Fibroblast of lung (primary cell): ENCODE measurements around the gene TBX22.

Experiments used
- CTCF ChIP-seq, 2 donors: IDR thresholded peaks in 1 of 2; conservative IDR thresholded peaks in 1 of 2; 1 replicate in 1 of 2; 2 replicates in 1 of 2; pipeline ENCODE4 v1.5.1; 2011 to 2012; ENCODE audit warnings: low read length in 2 of 2, control low read depth in 1 of 2, inconsistent platforms in 1 of 2, low read depth in 1 of 2, mild to moderate bottlenecking in 1 of 2
- EZH2 ChIP-seq: IDR thresholded peaks from 2 replicates; pipeline ENCODE4 v1.5.1; 2012; ENCODE audit warnings: low read length, control low read depth, mild to moderate bottlenecking; ENCODE audit errors: missing control alignments

GRCh38 chrX:80011522-80011921, 3.0 kb upstream of the TBX22 start:
- TF ChIP-seq CTCF (conservative IDR thresholded peaks at IDR 0.05 in 1 of 2, IDR thresholded peaks at IDR 0.05 in 1 of 2; ENCODE audit: low read depth in 1 of 2, low read length in 2 of 2) (no peak), EZH2 (no peak)
